IPS-18a (cell line): ENCODE data around the gene POU2F1.
"Not testable (repeated sequence)": the region's sequence is repeated elsewhere in the genome, so short reads cannot be mapped to it uniquely, and the experiment has no call there.

ENCODE experiments used
- H3K27ac ChIP-seq: one replicate; pipeline ENCODE4 v1.5.1; 2013; ENCODE audit warnings: low read length
- H3K27me3 ChIP-seq: one replicate; pipeline ENCODE4 v1.6.1; 2013; ENCODE audit warnings: mild to moderate bottlenecking, low read length; ENCODE audit not compliant: control insufficient read depth, insufficient read depth
- H3K36me3 ChIP-seq: one replicate; pipeline ENCODE4 v1.6.1; 2013; ENCODE audit warnings: low read depth, low read length; ENCODE audit not compliant: control insufficient read depth
- H3K4me1 ChIP-seq: one replicate; pipeline ENCODE4 v1.6.1; 2013; ENCODE audit warnings: low read depth, low read length; ENCODE audit not compliant: control insufficient read depth
- H3K4me3 ChIP-seq: one replicate; pipeline ENCODE4 v1.5.1; 2013; ENCODE audit warnings: low read length
- H3K9ac ChIP-seq: one replicate; pipeline ENCODE4 v1.6.1; 2013; ENCODE audit warnings: mild to moderate bottlenecking, low read length, moderate library complexity
- H3K9me3 ChIP-seq: one replicate; pipeline ENCODE4 v1.6.1; 2013; ENCODE audit warnings: low read depth, low read length; ENCODE audit not compliant: control insufficient read depth

Gene POU2F1

DNA sequence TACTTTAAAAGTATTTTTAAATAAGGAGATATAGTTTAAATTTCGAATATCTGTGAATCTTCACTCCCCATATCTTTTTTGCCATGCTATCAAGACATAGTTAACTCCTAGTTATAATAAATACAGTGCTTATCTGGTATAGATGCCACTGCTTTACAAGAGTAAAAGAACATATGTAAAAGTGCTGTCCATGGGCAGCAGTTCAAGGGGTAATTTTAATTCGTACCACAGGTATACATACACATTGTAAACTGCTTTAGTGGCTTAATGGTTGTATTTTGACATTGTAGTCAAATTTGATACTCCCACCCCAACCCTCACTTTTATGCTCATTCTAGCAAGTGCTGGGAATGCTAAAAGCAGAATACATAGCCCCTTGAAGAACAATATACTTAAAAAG, 18.6 kb downstream of the POU2F1 start:
- H3K9ac ChIP-seq: no peak overlapping the region
- H3K27me3 ChIP-seq: no peaks in the 10 kb centered on the region
- no peaks in the 10 kb centered on the region for H3K9me3 ChIP-seq
- peaks cover 4% of the 10 kb centered on the region for H3K4me1 ChIP-seq
- H3K4me3 ChIP-seq: no peak overlapping the region
- H3K36me3 ChIP-seq: peaks cover 2% of the 10 kb centered on the region
- no peak overlapping the region for H3K27ac ChIP-seq

DNA sequence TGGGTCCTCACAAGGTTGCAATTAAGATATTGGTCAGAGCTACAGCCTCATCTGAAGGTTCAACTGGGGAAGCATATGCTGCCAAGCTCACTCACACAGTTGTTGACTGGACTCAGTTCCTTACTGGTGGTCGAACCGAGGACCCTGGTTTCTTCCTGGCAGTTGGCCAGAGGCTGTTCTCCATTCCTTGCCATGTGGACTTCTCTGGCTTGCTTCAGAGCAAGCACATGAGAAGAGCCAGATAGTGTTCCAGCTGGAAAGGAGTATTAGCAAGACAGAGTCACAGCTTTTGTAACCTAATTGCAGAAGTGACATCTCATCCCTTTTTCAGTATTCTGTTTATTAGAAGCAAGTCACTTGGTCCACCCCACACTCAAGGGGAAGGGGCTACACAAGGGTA, 23.6 kb downstream of the POU2F1 start:
- no peak overlapping the region for H3K27ac ChIP-seq
- H3K4me3 ChIP-seq: no peak overlapping the region
- H3K36me3 ChIP-seq: peaks cover 2% of the 10 kb centered on the region
- H3K9ac ChIP-seq: no peak overlapping the region
- no peaks in the 10 kb centered on the region for H3K27me3 ChIP-seq
- no peaks in the 10 kb centered on the region for H3K9me3 ChIP-seq
- H3K4me1 ChIP-seq: peaks cover 1% of the 10 kb centered on the region

- not testable (repeated sequence) for H3K4me1 ChIP-seq, H3K9ac ChIP-seq, H3K36me3 ChIP-seq, H3K27me3 ChIP-seq, H3K4me3 ChIP-seq, H3K27ac ChIP-seq, H3K9me3 ChIP-seq
These were observed 24.5 kb downstream of the POU2F1 start for GRCh38 chr1:167245168-167245567.

DNA sequence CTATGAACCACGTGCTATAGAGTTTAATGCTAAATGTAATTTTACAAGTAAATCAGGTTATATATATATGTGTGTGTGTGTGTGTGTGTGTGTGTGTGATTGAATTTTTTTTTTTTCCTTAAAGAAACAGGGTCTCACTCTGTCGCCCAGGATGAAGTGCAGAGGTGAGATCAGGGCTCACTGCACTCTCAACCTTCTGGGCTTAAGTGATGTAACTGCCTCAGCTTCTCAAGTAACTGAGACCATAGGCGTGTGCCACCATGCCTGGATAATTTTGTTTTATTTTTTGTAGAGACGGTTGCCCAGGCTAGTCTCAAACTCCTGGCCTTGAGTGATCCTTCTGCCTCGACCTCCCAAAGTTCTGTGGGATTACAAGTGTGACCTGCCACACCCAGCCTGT, 26.3 kb downstream of the POU2F1 start:
- peaks cover 2% of the 10 kb centered on the region for H3K36me3 ChIP-seq
- H3K27me3 ChIP-seq: no peaks in the 10 kb centered on the region
- H3K4me1 ChIP-seq: peaks cover 3% of the 10 kb centered on the region
- no peak overlapping the region for H3K4me3 ChIP-seq
- no peaks in the 10 kb centered on the region for H3K9me3 ChIP-seq
- no peak overlapping the region for H3K9ac ChIP-seq
- no peak overlapping the region for H3K27ac ChIP-seq

- H3K4me1 ChIP-seq: peaks cover 3% of the 10 kb centered on the region
- no peak overlapping the region for H3K27ac ChIP-seq
- H3K36me3 ChIP-seq: peaks cover 2% of the 10 kb centered on the region
- no peak overlapping the region for H3K9ac ChIP-seq
- H3K27me3 ChIP-seq: no peaks in the 10 kb centered on the region
- no peak overlapping the region for H3K4me3 ChIP-seq
- H3K9me3 ChIP-seq: no peaks in the 10 kb centered on the region
These were observed 27.1 kb downstream of the POU2F1 start for GRCh38 chr1:167247754-167248153.

GRCh38 chr1:167248707-167249642, 28.3 kb downstream of the POU2F1 start:
- Histone ChIP-seq H3K9ac (no peak overlapping the region), H3K4me1 (peaks cover 3% of the 10 kb centered on the region), H3K9me3 (no peaks in the 10 kb centered on the region), H3K27ac (no peak overlapping the region), H3K27me3 (no peaks in the 10 kb centered on the region), H3K4me3 (no peak overlapping the region), H3K36me3 (peaks cover 2% of the 10 kb centered on the region)

GRCh38 chr1:167249702-167250101, 29.0 kb downstream of the POU2F1 start:
- Histone ChIP-seq H3K9ac (no peak overlapping the region), H3K27me3 (no peaks in the 10 kb centered on the region), H3K36me3 (no peaks in the 10 kb centered on the region), H3K27ac (no peak overlapping the region), H3K9me3 (no peaks in the 10 kb centered on the region), H3K4me3 (no peak overlapping the region), H3K4me1 (peaks cover 3% of the 10 kb centered on the region)

DNA sequence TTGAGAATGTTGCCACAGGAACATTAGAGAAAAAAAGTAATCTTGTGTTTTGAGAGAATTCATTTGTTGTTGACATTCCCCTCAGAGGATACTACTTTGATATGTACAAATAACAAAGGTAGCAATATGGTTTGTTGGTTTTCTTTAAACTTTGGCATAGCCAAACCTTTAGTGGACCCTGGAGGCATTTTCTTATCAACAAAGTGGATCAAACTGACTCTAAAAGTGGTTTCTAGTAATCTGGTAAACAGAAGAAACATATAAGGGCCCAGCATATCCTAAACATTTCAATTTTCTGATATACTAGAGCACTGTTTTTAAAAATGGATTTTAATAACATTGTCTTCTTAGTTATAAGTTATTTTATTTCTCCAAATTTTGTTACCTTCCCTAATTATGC, 29.8 kb downstream of the POU2F1 start:
- H3K27me3 ChIP-seq: no peaks in the 10 kb centered on the region
- H3K4me3 ChIP-seq: no peak overlapping the region
- H3K36me3 ChIP-seq: no peaks in the 10 kb centered on the region
- peaks cover 3% of the 10 kb centered on the region for H3K4me1 ChIP-seq
- H3K27ac ChIP-seq: no peak overlapping the region
- no peak overlapping the region for H3K9ac ChIP-seq
- no peaks in the 10 kb centered on the region for H3K9me3 ChIP-seq

- H3K9ac ChIP-seq: no peak overlapping the region
These were observed 30.8 kb downstream of the POU2F1 start for GRCh38 chr1:167251472-167251871.

GRCh38 chr1:167252986-167253385, 32.3 kb downstream of the POU2F1 start:
- Histone ChIP-seq H3K9me3 (no peaks in the 10 kb centered on the region), H3K27ac (no peak overlapping the region), H3K36me3 (no peaks in the 10 kb centered on the region), H3K27me3 (no peaks in the 10 kb centered on the region), H3K4me3 (no peak overlapping the region), H3K9ac (no peak overlapping the region), H3K4me1 (peaks cover 3% of the 10 kb centered on the region)

More at GRCh38 chr1:167251472-167251871, 30.8 kb downstream of the POU2F1 start:
- Histone ChIP-seq H3K4me1 (peaks cover 3% of the 10 kb centered on the region), H3K27ac (no peak overlapping the region), H3K9me3 (no peaks in the 10 kb centered on the region), H3K27me3 (no peaks in the 10 kb centered on the region), H3K4me3 (no peak overlapping the region), H3K36me3 (no peaks in the 10 kb centered on the region)

DNA sequence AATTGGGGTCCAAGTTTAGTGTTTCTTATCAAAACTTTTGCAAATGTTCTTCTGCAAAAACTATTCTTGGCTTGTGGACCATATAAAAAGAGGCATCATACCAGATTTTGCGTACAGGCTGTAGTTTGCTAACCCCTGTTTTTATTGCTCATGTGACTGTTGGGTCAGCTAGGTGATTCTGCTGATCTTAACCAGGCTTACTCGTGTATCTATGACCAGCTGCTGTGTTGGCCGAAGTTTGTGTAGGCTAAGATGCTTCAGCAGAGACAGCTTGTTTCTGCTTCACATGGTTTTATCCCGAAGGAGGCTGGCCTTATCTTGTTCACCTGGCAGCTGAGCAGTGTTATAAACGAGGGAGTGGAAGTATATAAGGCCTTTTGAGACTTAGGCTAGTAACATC, 38.2 kb downstream of the POU2F1 start:
- H3K9me3 ChIP-seq: no peaks in the 10 kb centered on the region
- H3K4me3 ChIP-seq: no peak overlapping the region
- H3K4me1 ChIP-seq: peaks cover 5% of the 10 kb centered on the region
- H3K36me3 ChIP-seq: no peaks in the 10 kb centered on the region
- H3K27ac ChIP-seq: no peak overlapping the region
- no peak overlapping the region for H3K9ac ChIP-seq
- no peaks in the 10 kb centered on the region for H3K27me3 ChIP-seq

DNA sequence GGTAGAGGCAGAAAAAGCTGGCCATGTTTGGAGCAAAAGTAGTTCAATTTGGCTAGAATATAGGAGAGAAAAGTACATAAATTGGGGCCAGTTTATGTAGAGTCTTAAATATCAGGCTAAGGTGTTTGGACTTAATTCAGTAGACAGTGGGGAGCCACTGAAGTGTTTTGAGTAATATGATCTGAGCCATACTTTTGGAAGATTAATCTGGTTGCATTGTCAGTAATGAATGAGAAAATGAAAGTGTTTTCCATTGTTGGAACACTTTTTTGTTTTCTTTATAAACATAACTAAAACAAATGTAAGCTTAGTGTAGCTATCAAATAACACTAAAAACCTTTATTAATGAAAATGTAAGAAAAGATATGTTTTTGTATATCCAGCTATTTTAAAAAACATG, 42.1 kb downstream of the POU2F1 start:
- Histone ChIP-seq H3K9ac (no peak overlapping the region), H3K27me3 (no peaks in the 10 kb centered on the region), H3K4me1 (peaks cover 7% of the 10 kb centered on the region), H3K9me3 (no peaks in the 10 kb centered on the region), H3K27ac (no peak overlapping the region), H3K4me3 (no peak overlapping the region), H3K36me3 (no peaks in the 10 kb centered on the region)
